Subcutaneous abdominal adipose tissue (tissue), 5 donors: ENCODE measurements around the gene CCDC134.

ENCODE experiments used
- H3K27ac ChIP-seq: one replicate; pipeline ENCODE4 v1.7.0; 2013; ENCODE audit warnings: low read depth, mild to moderate bottlenecking, inconsistent platforms, low read length, moderate library complexity
- H3K27me3 ChIP-seq, 5 donors: one replicate each; pipeline ENCODE4 v1.7.0; 2013; ENCODE audit warnings: low read length in 5 of 5, inconsistent platforms in 1 of 5; ENCODE audit not compliant: control insufficient read depth in 5 of 5, insufficient read depth in 4 of 5
- H3K36me3 ChIP-seq, 5 donors: one replicate each; pipeline ENCODE4 v1.7.0; 2013; ENCODE audit warnings: low read length in 5 of 5; ENCODE audit not compliant: control insufficient read depth in 5 of 5, insufficient read depth in 5 of 5
- H3K4me1 ChIP-seq, 5 donors: one replicate each; pipeline ENCODE4 v1.7.0; 2013; ENCODE audit warnings: low read length in 5 of 5, mild to moderate bottlenecking in 3 of 5, moderate library complexity in 1 of 5; ENCODE audit not compliant: control insufficient read depth in 5 of 5, insufficient read depth in 5 of 5
- H3K4me3 ChIP-seq, 5 donors: one replicate each; pipeline ENCODE4 v1.7.0; 2013; ENCODE audit warnings: low read length in 5 of 5, low read depth in 1 of 5
- H3K9ac ChIP-seq, 5 donors: one replicate each; pipeline ENCODE4 v1.7.0; 2013; ENCODE audit warnings: low read length in 5 of 5, mild to moderate bottlenecking in 4 of 5, moderate library complexity in 3 of 5
- H3K9me3 ChIP-seq, 5 donors: one replicate each; pipeline ENCODE4 v1.7.0; 2013; ENCODE audit warnings: low read length in 5 of 5; ENCODE audit not compliant: control insufficient read depth in 5 of 5
- donor health status: healthy.
- donor health status: healthy.
- donor health status: healthy.
- donor health status: healthy.
- donor health status: healthy.

CCDC134 gene

GRCh38 chr22:41840216-41840615 is 39.7 kb downstream of the CCDC134 start:
- Histone ChIP-seq H3K9ac (no peak overlapping the region), H3K27ac (no peak overlapping the region), H3K4me3 (no peak overlapping the region), H3K9me3 (no peaks in the 10 kb centered on the region), H3K4me1 (peaks cover 0 to 13% (median 10%) of the 10 kb centered on the region in 5 donors), H3K27me3 (no peaks in the 10 kb centered on the region), H3K36me3 (peaks cover 0 to 19% (median 16%) of the 10 kb centered on the region in 5 donors)

- Histone ChIP-seq H3K27ac (no peak overlapping the region), H3K9ac (peak overlapping the region in 1 of 5 donors; percentile 44), H3K9me3 (no peaks in the 10 kb centered on the region), H3K36me3 (peaks cover 0 to 17% (median 11%) of the 10 kb centered on the region in 5 donors), H3K27me3 (no peaks in the 10 kb centered on the region), H3K4me1 (peaks cover 0 to 13% (median 10%) of the 10 kb centered on the region in 5 donors), H3K4me3 (no peak overlapping the region)
Measured at GRCh38 chr22:41841085-41841712, 40.7 kb downstream of the CCDC134 start.

- Histone ChIP-seq H3K9ac (no peak overlapping the region), H3K9me3 (no peaks in the 10 kb centered on the region), H3K36me3 (peaks cover 0 to 9% (median 4%) of the 10 kb centered on the region in 5 donors), H3K27ac (no peak overlapping the region), H3K27me3 (no peaks in the 10 kb centered on the region), H3K4me3 (no peak overlapping the region), H3K4me1 (peaks cover 0 to 15% (median 12%) of the 10 kb centered on the region in 5 donors)
Measured at GRCh38 chr22:41842996-41843970, 42.8 kb downstream of the CCDC134 start.

- Histone ChIP-seq H3K4me1 (peaks cover 1 to 20% (median 15%) of the 10 kb centered on the region in 5 donors), H3K27ac (no peak overlapping the region), H3K36me3 (peaks cover 0 to 7% (median 3%) of the 10 kb centered on the region in 5 donors), H3K9ac (no peak overlapping the region), H3K27me3 (no peaks in the 10 kb centered on the region), H3K4me3 (no peak overlapping the region), H3K9me3 (no peaks in the 10 kb centered on the region)
Measured at GRCh38 chr22:41844036-41844435, 43.6 kb downstream of the CCDC134 start.

- H3K9me3 ChIP-seq, result no peaks in the 10 kb centered on the region
- H3K9ac ChIP-seq, result no peak overlapping the region
- H3K27me3 ChIP-seq, result no peaks in the 10 kb centered on the region
- no peak overlapping the region for H3K27ac ChIP-seq
- peaks cover 1 to 20% (median 15%) of the 10 kb centered on the region in 5 donors for H3K4me1 ChIP-seq
- H3K4me3 ChIP-seq, result no peak overlapping the region
- peaks cover 0 to 7% (median 2%) of the 10 kb centered on the region in 5 donors for H3K36me3 ChIP-seq
Measured at GRCh38 chr22:41844513-41844912, 44.0 kb downstream of the CCDC134 start.

- no peaks in the 10 kb centered on the region for H3K27me3 ChIP-seq
- peaks cover 0 to 6% (median 2%) of the 10 kb centered on the region in 5 donors for H3K36me3 ChIP-seq
- no peaks in the 10 kb centered on the region for H3K9me3 ChIP-seq
- no peak overlapping the region for H3K9ac ChIP-seq
- no peak overlapping the region for H3K27ac ChIP-seq
- peaks cover 1 to 19% (median 14%) of the 10 kb centered on the region in 5 donors for H3K4me1 ChIP-seq
- H3K4me3 ChIP-seq, result no peak overlapping the region
Measured at GRCh38 chr22:41845380-41846267, 45.1 kb downstream of the CCDC134 start.

- no peak overlapping the region for H3K4me3 ChIP-seq
- no peaks in the 10 kb centered on the region for H3K27me3 ChIP-seq
- no peak overlapping the region for H3K27ac ChIP-seq
- no peaks in the 10 kb centered on the region for H3K36me3 ChIP-seq
- peak overlapping the region in 1 of 5 donors; percentile 13 for H3K9ac ChIP-seq
- H3K9me3 ChIP-seq, result no peaks in the 10 kb centered on the region
- H3K4me1 ChIP-seq, result peaks cover 1 to 11% (median 7%) of the 10 kb centered on the region in 5 donors
Measured at GRCh38 chr22:41846268-41846987, 45.9 kb downstream of the CCDC134 start.

GRCh38 chr22:41847300-41847699 is 46.8 kb downstream of the CCDC134 start:
- H3K4me1 ChIP-seq, result peaks cover 1 to 7% (median 5%) of the 10 kb centered on the region in 5 donors
- no peak overlapping the region for H3K27ac ChIP-seq

GRCh38 chr22:41848468-41848867 is 48.0 kb downstream of the CCDC134 start:
- Histone ChIP-seq H3K27me3 (no peaks in the 10 kb centered on the region), H3K9ac (peak overlapping the region in 1 of 5 donors; percentile 26), H3K4me3 (no peak overlapping the region), H3K36me3 (no peaks in the 10 kb centered on the region), H3K27ac (no peak overlapping the region), H3K4me1 (peaks cover 1 to 7% (median 5%) of the 10 kb centered on the region in 5 donors), H3K9me3 (no peaks in the 10 kb centered on the region)

More at GRCh38 chr22:41847300-41847699, 46.8 kb downstream of the CCDC134 start:
- no peak overlapping the region for H3K4me3 ChIP-seq
- H3K36me3 ChIP-seq, result no peaks in the 10 kb centered on the region
- no peaks in the 10 kb centered on the region for H3K27me3 ChIP-seq
- H3K9me3 ChIP-seq, result no peaks in the 10 kb centered on the region
- H3K9ac ChIP-seq, result no peak overlapping the region
